GM19463 (cell line): ENCODE measurements around the gene MAN1A1.
A peak's percentile ranks its signal among the peaks of the same experiment; 100 is the strongest.

Experiments used
- ATAC-seq: cut with Tn5 transposase; IDR thresholded peaks from one replicate; pipeline ENCODE4 v1.9.1; 2021; ENCODE audit warnings: mild to moderate bottlenecking, moderate library complexity; ENCODE audit not compliant: unreplicated experiment

Gene MAN1A1

DNA sequence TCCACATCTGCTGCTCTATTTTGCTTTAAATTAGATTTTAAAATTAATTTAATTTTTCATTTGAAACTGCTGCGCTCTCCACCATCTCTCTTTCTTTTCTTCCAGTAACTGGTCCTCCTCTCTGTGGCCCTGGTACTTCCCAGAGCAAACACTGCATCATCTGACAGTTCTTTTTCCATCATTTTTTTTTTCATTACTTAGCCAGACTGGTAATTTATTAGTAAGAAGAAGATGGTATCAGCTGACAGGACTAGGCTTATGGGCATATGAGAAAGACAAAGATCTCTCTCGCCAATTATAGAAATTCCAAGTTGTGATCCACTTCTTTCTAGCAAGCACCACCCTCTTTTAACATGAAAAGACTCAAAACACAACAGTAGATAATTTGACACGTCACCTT, 197.4 kb downstream of the MAN1A1 start:
- ATAC-seq = no peak

DNA sequence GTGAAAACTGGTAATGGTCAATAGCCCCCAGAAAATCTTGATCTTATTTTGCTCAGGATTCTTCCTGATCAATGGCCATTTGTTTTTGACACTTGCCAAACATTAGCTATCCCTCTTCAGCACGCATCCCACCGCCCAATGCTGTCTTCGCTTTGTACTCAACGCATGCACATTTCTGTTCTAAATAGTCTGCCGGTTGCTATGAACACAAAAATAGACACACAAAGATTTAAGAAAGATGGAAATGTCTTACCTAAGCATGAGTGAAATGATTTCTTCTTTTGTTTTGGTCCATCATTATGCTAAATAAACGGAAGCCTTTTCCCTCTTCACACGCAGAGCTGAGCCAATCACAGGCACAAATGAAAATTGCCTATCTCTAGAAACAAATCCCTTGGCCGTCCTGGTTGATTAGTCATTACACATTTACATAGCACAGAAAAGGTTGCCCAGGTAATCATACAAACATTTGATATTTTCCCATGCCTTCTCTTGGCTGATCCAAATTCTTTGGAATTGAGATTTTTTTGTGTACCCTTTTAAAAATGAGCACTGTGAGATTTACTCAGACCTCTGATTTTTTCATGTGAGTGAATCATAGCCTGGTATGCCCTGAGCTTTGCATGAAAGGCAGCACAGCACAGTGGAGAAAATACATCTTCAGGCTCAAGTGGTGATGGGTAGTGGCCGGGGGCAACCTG, 200.6 kb downstream of the MAN1A1 start:
- ATAC-seq = no peak

DNA sequence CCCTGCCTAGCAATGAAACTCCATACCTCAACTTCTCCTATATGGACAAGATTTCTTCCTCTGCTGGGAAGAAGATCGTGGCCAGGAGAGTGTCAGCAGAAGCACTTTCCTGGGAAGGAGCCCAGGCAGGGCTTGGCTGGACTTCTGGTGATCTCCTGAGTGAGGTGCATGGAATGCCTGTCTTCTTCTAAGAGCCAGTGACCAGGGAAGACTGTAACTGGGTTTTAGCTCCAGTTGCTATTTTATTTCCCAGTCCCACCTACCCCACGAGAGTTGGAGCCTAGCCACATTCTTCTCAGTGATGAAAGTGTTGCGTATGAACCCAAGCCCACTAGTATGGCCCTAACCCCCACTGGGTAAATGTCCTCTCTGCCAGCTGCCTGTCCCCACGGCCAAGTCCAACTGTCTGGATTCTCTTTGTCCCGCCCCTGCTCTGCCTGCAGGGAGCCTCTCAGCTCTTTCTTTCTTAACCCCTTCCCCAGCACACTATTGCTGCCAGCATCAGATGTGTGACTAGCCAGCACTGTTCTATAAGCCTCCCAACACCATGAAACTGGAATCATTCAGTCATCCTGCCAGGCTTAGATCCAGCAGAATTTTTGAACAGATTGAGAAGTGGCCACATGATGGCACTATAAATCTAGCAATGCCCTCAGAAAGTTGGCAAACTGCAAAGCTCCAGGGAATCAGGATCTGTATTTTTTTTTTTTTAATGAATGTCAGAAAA, 201.3 kb downstream of the MAN1A1 start:
- no peak for ATAC-seq

DNA sequence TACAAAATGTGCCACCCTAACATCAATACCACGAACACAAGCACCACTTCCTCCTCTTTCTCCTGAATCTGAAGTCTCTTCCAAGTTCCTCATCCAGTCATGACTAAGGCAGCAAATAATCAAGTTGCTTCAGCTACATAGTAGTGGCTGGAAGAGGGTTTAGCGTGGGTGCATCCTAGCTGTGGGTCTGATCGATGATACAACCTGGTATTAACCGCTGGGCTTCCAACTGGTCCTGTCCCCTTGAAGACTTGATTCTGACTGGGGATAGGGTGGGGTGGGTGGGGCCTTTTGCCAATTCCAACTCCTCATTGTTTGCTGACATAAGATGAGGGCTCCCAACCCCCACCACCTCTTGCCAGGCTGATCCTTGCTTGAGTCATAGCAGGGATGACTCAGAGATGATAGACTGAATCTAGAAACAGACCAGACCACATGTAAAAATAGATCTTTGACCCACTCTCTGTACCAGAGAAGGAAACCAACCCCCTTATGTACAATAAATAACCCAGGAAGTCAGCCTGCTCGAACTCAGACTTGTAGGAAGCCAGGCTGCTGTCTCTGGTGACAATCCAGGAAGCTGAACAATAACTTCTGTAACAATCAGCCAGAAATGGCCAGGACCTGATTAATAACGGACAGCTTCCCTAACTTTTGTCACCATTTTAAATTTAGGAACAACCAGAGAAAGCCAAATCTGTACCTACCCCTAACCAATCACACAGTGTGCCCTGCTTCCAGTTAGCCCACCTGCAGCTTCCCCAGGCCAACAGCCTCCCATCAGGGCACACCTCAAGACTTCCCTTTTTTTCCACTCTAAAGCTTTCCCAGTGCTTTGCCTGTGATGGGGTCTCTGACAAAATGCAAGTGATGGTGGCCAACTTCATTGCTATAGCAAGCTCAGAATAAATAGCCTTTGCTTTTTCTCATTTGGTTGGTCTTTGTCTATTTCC, 202.2 kb downstream of the MAN1A1 start:
- peak; percentile 99 for ATAC-seq

DNA sequence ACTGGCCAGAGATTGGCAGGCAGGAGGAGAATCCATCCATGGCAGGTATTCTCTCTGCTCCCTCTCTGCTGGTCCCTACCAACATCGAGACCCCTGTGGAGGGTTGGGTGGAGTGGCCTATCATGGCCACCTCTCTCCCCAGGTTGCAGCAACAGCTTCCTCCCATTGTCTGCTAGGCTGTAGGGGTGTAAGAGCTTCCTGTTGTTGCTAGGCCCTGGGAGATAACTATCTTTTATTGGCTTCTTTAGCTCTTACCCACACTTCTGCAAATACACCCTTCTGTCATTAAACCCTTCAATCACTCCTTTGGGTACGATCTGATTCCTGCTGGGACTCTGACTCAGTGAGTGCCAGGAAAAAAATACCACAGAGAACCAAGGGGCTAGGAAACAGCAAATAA, 204.4 kb downstream of the MAN1A1 start:
- ATAC-seq = no peak

DNA sequence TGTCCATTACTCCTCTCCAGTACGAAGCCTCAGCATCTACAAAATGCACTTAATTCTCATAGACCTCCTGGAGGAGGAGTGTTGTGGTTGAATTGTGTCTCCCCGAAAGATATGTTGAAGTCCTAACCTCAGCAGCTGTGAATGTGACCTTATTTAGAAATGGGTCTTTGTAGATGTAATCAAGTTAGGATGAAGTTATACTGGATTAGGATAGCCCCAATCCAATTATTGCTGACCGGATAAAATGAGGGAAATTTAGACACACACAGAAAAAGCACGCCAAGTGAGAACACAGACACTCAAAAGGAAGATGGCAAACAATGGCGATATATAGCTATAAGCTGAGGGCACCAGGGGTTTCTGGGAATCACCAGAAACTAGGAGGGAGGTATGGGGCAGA, 206.9 kb downstream of the MAN1A1 start:
- no peak for ATAC-seq

DNA sequence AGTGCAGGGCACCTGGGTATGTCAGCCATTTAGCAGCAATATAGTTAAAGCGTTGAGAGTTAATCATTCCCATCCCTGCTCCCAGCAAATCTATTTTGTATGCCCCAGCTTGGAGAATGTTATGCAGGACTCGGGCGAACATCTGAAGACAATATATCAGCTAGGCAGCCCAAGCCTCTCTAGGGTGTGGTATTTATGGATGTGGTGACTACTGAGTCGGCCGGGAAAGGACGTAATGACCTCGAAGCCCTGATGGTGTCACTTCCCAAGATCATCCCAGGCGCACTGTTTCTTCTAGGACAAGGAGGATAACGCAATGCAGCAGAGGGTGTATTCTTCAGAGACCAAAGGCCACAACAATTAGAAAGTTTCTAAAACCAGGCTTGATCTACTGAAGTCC, 207.5 kb downstream of the MAN1A1 start:
- ATAC-seq = no peak

DNA sequence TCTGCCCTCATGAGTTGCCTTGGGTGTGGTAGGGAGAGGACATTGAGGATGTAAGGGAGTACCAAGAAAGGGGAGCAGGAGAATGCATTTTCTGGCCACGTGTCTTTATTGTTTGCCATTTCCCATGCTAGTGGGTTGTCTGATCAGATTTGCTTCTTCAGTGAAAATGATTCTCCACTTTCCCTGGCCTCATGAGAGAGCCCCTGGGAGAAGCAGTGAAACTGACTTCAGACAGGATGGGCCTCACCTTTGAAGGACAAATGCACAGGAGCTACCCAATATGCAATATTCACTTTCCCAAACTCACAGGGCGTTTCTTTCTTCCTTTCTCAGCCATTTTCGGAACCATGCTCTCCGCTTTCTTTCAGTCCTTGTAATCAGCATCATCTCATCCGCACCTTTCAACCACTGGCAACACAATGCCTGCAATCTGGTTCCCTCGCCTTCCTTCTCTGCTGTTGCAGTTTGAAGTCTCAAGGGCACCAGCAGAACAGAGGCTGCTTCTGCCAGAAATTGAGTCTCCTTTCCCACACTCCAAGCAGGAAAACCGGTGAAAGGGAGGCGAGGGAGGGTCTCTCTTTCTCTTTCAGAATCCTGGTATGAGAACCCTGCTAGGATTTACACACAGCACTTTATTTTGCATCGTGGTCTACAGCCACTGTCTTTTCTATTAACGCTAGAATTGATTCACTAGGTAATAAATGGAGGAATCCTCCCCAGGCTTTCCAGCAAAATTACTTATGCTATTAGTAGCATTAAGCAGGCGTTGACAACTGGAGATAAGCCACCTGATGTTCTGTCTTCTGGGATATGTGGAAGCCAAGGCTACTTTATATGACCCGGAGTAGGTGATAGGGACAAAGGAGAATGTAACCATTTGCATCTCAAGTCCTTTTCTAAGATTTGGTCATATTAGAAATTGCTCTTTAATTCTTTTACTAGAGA, 209.1 kb downstream of the MAN1A1 start:
- no peak for ATAC-seq

DNA sequence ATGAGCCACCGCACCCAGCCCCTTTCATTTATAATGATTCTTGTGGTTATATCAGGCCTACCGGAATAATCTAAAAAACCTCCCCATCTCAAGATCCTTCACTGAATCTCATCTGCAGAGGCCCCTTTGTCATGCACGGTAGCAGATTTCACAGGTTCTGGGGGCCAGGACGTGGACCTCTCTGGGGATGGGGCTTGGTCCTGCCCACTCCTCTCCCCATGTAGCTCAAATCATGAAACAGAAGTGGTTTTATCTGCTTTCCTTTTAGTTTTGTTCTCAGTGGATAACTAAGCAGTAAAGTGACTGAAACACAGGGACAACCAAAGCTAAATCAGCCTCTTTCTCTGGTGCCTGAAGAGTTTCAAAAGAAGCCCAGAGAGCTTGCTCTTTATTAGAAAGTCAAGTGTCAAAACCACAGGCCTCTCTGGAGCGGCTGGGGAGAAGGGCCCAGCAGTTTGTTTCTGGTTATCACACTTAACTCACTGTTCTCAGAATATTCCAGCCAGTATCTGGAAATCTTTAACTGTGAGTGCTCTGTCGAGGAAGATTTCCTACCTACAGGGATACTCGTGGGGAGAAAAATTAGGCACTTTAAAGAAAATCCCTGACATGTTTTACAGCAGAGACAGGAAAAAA, 210.5 kb downstream of the MAN1A1 start:
- peak; percentile 73 for ATAC-seq

DNA sequence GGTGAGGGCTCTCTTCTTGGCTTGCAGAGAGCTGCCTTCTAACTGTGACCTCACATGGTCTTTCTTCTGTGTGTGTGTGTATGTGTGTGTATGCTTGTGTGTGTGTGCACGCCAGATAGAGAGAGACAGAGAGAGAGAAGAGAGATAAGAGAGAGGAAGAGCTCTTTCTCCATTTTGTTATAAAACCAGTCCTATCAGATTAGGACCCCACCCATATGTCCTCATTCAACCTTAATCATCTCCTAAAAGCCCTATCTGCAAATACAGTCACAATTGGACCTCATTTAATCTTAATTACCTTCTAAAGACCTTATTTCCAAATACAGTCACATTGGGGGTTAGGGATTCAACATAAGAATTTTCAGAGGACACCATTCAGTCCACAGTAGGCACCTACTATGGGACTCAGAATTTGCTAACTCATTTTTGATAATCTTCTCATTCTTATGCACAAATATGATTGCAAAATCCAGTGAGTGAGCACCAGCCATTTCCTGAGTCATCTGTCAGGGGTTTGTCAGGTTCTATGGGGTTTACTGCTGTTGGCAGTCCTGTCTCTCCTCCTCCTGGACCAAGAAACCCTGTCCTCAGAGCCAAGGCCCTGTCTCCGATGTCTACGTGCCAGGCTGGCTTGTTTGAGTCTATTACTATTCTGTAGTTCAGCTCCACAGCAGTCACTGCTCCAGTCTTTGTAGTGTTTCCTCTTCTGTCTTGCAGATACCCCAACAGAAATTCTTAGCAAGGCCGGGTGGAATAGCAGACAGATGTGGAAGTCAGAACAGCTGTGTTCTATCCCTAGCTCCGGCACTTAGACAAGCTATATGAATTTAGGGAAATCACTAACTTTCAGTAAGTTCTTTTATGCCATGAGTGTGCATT, 212.1 kb downstream of the MAN1A1 start:
- ATAC-seq = no peak

DNA sequence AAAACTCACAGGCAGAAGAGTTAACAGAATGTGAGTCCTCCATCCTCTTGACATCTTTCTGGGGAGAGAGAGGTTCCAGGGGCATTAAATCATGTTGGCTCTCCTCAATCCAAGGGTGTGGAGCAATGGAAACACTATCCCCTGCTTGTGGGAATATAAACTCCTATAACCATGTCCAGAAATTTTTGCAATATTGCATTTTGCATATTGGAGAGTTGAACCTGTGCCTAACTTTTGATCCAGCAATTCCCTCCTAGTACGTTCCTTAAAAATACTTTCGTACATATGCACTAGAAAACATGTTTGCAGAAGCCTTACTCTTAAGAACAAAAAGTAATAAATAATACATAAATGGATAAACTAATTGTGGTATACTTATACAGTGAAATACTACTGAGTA, 214.8 kb downstream of the MAN1A1 start:
- ATAC-seq = no peak

DNA sequence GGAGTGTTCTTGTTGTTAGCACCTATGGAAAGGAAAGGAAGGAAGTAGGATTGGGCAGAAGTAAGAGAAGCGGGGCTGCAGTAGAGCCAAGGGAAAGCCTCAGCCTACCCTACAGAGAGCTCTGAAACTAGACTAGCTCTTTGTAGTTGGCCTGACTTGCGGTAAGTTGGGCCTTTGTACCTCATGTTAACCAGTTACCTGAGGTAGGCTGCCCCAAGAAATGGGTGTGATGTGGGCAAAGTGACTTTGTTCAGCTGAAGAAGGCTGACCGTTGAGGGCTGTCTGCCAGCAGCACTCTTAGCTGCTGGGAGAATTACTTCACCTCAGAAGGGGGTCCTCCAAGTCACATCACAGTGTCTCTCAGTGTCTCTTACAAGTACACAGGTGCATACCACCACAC, 216.2 kb downstream of the MAN1A1 start:
- ATAC-seq = no peak

DNA sequence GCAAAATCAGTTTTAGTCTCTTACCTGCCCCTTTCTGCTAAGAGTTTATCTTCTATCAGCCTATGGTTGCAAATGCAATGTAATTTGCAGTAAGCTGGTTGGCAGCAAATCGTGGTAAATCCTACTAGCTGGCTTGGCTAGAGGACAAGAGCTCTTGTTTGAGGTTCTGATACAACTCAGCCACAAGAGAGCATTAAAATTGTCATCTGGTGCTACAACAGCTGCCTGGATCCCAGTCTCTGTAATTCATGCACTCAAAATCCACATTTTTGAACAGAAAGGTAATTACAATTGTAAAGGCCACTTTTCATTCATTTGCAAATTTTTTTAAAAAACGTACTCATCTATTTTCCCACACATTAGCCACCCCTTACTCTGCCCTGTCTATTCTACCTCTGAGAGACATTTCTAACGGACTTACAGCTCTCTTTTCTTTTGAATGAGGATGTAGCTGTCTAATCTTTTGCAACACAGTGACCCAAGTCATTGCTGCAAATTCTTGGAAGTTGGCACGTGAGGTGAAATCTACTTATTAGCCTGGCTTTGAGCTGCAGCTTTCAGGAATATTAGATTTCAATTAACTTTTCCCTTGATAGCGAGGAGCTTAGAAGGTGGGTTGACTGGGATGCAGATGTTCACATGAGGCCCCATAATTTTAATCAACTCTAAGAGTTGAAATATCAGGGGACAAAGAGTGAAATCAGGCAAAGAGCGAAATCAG, 217.1 kb downstream of the MAN1A1 start:
- no peak for ATAC-seq

DNA sequence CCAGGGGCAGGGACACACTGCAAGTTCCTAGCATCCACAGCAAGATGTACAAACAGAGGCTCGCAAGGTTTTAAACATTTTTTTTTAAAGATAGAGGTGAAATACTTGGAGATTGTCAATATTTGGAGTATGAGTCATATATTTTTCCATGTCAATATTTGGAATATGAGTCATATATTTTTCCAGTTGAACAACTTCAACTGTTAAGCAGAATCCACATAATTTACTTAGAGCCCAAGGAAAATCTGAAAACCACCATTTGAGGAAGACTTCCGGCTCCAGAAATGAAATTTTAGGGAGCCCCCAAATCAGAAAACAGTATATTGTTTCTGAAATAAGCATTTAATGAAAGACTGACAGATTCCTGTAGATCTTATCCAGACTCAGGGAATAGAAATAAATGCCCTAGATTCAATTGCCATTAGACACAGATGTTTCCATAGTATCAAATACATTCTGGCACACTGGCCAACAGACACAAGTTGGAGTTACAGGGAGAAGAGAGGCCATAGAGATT, 219.5 kb downstream of the MAN1A1 start:
- no peak for ATAC-seq

DNA sequence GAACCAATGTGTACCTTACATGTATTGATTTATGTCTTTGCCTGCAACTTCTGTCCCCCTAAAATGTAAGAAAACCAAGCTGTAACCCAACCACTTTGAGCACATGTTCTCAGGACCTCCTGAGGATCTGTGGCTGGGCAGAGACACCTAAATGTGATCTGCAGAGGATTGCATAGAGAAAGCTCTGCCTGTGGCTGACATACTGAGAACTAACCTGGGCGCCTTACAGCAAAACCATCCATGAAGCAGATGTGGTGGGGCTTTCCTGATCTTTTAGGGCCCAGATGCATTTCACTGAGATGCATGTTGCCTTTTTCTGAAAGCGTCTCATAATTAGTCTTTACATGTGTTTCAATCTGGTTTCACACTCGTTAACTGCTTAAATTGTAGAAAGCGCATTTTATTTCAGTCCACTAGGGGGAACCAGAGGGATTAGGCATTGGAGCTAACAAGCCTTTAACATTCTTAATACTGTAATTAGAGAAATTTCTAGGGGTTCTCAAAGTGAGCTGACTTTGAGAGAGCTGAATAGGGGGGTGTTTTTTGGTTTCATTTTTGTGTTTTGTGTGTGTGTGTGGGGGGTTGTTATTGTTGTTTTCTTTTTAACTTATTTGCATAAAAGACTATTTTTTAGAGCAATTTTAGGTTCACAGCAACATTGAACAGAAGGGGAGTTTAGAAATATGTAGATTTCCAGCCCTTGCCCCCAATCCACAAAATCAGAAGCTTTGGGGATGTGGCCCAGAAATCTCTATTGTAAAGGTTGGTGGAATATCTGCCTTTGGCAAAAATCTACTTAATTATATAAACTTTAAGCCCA, 220.2 kb downstream of the MAN1A1 start:
- ATAC-seq = peak; percentile 82

DNA sequence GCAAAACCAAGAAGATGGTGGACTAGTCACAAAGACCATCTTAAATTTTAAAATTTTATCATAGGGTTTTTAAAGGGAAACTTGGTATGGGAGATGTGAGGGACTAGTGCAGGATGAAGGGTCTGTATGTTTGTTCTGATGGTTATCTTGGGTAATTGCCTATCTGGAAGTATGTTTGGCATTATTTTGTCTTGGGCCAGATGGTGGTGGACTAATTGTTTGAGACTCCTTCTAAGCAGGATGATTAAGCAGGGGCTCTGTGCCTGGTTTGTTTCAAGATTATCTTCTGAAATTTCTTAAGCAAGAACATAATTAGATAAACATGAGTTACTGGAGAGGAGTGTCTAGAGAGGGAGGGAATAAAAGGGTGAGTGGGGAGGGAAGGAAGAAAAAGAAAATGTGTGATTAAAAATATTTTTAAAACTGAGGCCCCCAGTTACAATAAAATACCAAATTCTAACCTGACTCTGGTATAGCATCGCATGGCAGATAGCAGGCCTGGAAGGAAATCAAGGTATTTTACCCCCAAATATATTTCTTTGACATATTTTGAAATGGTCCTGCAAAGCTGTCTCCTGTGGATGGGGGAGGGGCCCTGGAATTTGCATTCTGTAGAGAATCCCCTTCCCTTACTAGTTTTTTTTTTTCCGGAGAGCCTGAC, 221.2 kb downstream of the MAN1A1 start:
- ATAC-seq = no peak

DNA sequence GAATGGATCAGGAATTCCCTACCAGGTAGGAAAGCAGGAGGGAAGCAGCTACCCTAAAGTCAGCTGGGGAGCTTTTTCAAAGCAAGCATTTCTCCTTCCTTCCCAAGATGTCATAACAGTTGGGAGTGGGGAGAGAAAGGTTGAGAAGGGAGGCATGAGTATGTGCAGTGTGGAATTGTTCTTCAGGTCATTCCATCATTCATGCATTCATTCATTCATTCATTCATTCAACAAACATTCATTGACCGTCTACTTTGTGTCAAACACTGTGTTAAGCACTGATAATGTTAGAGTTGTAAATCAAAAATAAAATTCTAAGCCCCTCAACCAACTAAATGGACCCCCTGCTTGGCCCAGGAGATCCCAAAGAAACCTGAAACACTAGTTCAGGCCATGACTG, 221.9 kb downstream of the MAN1A1 start:
- ATAC-seq = no peak
